HG03439 (cell line): ENCODE data around the gene ACTG2.
"Not testable (repeated sequence)": the region's sequence is repeated elsewhere in the genome, so short reads cannot be mapped to it uniquely, and the experiment has no call there.

Source experiments
- ATAC-seq: cut with Tn5 transposase; IDR thresholded peaks from one replicate; pipeline ENCODE4 v1.9.1; 2021; ENCODE audit warnings: mild to moderate bottlenecking, moderate library complexity; ENCODE audit not compliant: unreplicated experiment

ACTG2 gene

GRCh38 chr2:73892631-73893329 is at the start of gene ACTG2:
TSS of gene ACTG2 (plus strand) at chr2:73893008. CDS start at chr2:73901312, 8,304 bp downstream.
- no peak for ATAC-seq

GRCh38 chr2:73844087-73844486 is 48.7 kb upstream of the ACTG2 start:
- ATAC-seq: no peak

GRCh38 chr2:73850009-73850408 is 42.8 kb upstream of the ACTG2 start:
- no peak for ATAC-seq

GRCh38 chr2:73851274-73851673 is 41.5 kb upstream of the ACTG2 start:
- no peak for ATAC-seq

- ATAC-seq: no peak
Observed at GRCh38 chr2:73852020-73852419, 40.8 kb upstream of the ACTG2 start.

GRCh38 chr2:73855526-73855925 is 37.3 kb upstream of the ACTG2 start:
- ATAC-seq: no peak

GRCh38 chr2:73856214-73856613 is 36.6 kb upstream of the ACTG2 start:
- ATAC-seq: no peak

GRCh38 chr2:73859721-73860586 is 32.9 kb upstream of the ACTG2 start:
- ATAC-seq: no peak

GRCh38 chr2:73862987-73863386 is 29.8 kb upstream of the ACTG2 start:
- no peak for ATAC-seq

- no peak for ATAC-seq
Observed at GRCh38 chr2:73868204-73868978, 24.4 kb upstream of the ACTG2 start.

- no peak for ATAC-seq
Observed at GRCh38 chr2:73870084-73870483, 22.7 kb upstream of the ACTG2 start.

GRCh38 chr2:73877071-73877802 is 15.6 kb upstream of the ACTG2 start:
- no peak for ATAC-seq

GRCh38 chr2:73877984-73878383 is 14.8 kb upstream of the ACTG2 start:
- ATAC-seq: not testable (repeated sequence)

GRCh38 chr2:73885406-73885805 is 7.4 kb upstream of the ACTG2 start:
- ATAC-seq: no peak

- no peak for ATAC-seq
Observed at GRCh38 chr2:73886357-73886756, 6.5 kb upstream of the ACTG2 start.

GRCh38 chr2:73887596-73888353 is 5.0 kb upstream of the ACTG2 start:
- not testable (repeated sequence) for ATAC-seq

GRCh38 chr2:73888388-73888787 is 4.4 kb upstream of the ACTG2 start:
- no peak for ATAC-seq

GRCh38 chr2:73889206-73889605 is 3.6 kb upstream of the ACTG2 start:
- ATAC-seq: no peak

GRCh38 chr2:73890301-73891092 is 2.3 kb upstream of the ACTG2 start:
- no peak for ATAC-seq
